Effector CD8-positive, alpha-beta T cell (primary cell): ENCODE data around the gene RHOA.
"Not testable (repeated sequence)": the region's sequence is repeated elsewhere in the genome, so short reads cannot be mapped to it uniquely, and the experiment has no call there.

Source experiments
- DNase-seq: peaks from one replicate; lab custom pipeline; 2025; lab: John Stamatoyannopoulos, UW

The RHOA gene

DNA sequence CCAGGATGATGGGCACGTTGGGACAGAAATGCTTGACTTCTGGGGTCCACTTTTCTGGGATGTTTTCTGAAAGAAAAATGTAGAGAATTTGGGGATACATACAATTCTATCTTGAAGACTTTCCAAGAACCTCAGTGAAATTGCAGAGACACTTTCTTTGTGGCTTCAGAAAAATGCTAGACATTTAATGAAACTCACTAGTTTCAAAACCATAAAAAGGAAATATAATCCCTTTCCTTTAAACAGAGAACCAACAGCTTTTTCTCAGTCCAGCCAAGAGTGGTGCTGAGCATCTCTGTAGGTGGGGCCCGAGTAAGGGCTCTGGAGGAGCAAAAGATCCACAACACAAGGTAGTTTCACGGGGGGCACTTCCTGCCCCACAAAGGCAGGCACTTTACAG, 49.2 kb downstream of the RHOA start:
- DNase-seq, result no peak

DNA sequence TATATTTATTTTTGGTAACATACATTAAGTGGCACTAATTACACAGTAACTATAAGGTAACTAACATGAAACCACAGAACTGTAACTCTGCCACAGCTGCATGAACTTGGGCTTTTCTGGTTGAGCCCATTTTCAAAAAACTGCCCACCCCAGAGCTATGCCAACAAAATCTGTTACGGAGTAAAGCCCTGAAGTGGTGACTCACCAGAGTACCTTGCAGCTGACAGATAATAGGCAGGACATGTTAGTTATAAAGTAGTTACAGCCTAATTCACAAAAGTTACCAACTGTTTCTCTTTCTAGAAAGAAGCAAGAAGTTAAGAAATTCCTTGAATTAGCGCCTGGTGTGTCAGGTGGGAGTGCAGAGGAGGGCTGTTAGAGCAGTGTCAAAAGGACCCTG, 52.2 kb downstream of the RHOA start:
- no peak for DNase-seq

DNA sequence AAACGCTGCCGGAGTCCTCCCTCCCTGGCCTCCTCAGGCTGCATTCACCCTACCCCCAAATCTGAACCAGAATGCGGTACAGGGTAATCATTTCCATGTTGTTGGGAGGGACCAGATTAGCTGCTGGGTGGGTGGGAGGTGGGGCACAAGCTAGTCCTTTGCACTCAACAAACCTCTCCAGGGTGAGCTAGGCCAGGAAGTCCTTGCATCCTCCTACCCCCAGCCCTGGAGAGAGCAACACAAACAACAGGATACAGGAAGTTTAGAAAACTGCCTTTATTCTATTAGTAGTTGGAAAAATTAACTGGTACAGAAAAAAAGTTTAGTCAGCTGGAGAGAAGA, 52.9 kb downstream of the RHOA start:
- DNase-seq, result no peak

DNA sequence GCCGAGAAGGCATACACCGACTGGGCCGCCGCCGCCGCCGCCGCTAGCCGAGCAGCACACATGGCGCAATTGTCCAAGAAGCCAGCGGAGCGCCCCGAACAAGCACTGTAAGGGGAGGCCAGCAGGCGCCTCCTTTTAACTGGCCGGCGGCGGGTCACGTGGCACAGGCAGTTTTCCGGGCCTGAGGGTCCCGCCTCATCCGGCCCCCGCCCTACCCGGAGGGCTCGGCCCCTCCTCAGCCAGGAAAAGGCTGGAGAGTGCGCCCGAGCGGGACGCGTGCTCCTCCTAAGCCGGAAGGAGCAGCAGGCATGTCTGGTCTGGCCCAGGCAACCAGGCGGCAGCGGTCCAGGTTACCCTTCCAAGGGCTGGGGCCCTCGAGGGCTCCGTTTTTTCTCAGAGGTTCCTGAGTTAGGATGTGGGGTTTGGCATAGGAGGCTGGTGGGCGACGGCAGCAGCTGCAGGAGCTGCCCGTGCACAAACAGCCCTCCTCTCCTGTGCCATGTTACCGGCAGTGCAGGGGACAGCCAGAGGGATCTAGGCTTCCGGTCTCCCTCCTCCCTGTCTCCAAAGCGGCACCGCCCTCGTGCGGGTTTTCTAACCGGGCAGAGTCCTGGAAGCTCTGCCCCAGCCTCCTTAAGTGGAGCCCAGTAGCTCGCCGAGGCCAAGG, 53.4 kb downstream of the RHOA start, which contains the start of gene GPX1:
Gene GPX1, minus strand, starts transcription at position 137 of the 667 bp plus-strand sequence. Its CDS starts 75 bp downstream, at position 62.
- peak; percentile 67 for DNase-seq

GRCh38 chr3:49357443-49358216, 54.1 kb downstream of the RHOA start:
- DNase-seq, result peak; percentile 25

GRCh38 chr3:49357095-49357442, 54.7 kb downstream of the RHOA start:
- DNase-seq, result peak; percentile 25

- no peak for DNase-seq
These were observed 58.8 kb downstream of the RHOA start for GRCh38 chr3:49352890-49353421.

- DNase-seq, result no peak
These were observed 59.5 kb downstream of the RHOA start for GRCh38 chr3:49352281-49352680.

- no peak for DNase-seq
These were observed 60.2 kb downstream of the RHOA start for GRCh38 chr3:49351521-49352011.

- no peak for DNase-seq
These were observed 62.2 kb downstream of the RHOA start for GRCh38 chr3:49349348-49350114.

GRCh38 chr3:49348361-49348760, 63.4 kb downstream of the RHOA start:
- DNase-seq, result not testable (repeated sequence)

- no peak for DNase-seq
These were observed 65.0 kb downstream of the RHOA start for GRCh38 chr3:49346797-49347251.

DNA sequence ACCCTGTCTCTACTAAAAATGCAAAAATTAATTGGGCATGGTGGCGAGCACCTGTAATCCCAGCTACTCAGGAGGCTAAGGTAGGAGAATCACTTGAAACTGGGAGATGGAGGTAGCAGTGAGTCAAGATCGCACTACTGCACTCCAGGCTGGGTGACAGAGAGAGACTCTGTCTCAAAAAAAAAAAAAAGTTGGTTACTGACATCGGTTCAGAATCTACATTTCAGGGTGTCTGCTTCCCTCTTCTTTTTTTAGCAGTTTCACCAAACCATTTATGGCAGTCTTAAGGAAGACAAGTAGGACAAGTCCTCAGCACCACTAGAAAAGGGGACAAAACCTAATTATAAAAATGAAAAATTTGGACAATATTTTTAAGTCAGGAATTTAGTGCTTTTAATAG, 68.6 kb downstream of the RHOA start:
- DNase-seq, result no peak

DNA sequence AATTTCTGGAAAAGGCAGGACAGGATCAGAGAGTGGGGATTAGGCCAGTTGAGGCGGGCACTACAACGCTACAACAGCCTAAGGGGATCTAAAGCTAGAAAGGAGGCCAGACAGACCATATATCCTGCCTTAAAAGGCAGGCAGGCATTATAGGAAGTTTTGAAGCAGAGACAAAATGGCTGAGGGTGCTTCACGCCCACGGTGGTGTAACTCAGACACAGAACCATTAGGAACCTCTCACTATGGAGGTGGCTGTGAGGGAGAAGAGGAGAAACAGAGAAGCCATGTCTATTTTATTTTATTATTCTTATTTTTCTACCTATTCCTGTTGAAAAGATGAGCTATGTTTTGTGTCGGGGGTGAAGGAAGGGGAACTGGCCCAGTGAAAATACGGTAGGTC, 69.8 kb downstream of the RHOA start:
- DNase-seq, result no peak

- DNase-seq, result peak; percentile 75
These were observed 71.6 kb downstream of the RHOA start, which contains the start of gene USP4 for GRCh38 chr3:49339941-49340800. TSS of gene USP4 (minus strand) at chr3:49340053. CDS start at chr3:49340024, 29 bp downstream.

- DNase-seq, result peak; percentile 18
These were observed 72.2 kb downstream of the RHOA start for GRCh38 chr3:49339581-49339940.

- no peak for DNase-seq
These were observed 77.7 kb downstream of the RHOA start for GRCh38 chr3:49333916-49334633.

- DNase-seq, result no peak
These were observed 78.7 kb downstream of the RHOA start for GRCh38 chr3:49333091-49333490.

GRCh38 chr3:49329186-49329585, 82.6 kb downstream of the RHOA start:
- no peak for DNase-seq

- DNase-seq, result not testable (repeated sequence)
These were observed 83.4 kb downstream of the RHOA start for GRCh38 chr3:49328350-49328749.

- DNase-seq, result no peak
These were observed 84.3 kb downstream of the RHOA start for GRCh38 chr3:49327485-49327884.
